IPS-NIHi7 (cell line): ENCODE data around the gene SMC6.

Experiments used
- DNase-seq: peaks from one replicate; pipeline ENCODE4 v3.0.0; 2012; ENCODE audit warnings: mixed read lengths; ENCODE audit errors: extremely low spot score

SMC6 gene

GRCh38 chr2:17762451-17762850 lies 8.8 kb upstream of the SMC6 start:
- no peak for DNase-seq

GRCh38 chr2:17759805-17760204 lies 6.2 kb upstream of the SMC6 start:
- no peak for DNase-seq

GRCh38 chr2:17758118-17758517 lies 4.5 kb upstream of the SMC6 start:
- no peak for DNase-seq

GRCh38 chr2:17757321-17757720 lies 3.7 kb upstream of the SMC6 start:
- DNase-seq, result no peak

- no peak for DNase-seq
These were observed 3.1 kb upstream of the SMC6 start for GRCh38 chr2:17756668-17757067.

GRCh38 chr2:17754773-17755425 lies 1.3 kb upstream of the SMC6 start:
- no peak for DNase-seq

- DNase-seq, result peak; percentile 52
These were observed 463 bp downstream of the SMC6 start for GRCh38 chr2:17752892-17753802.

- no peak for DNase-seq
These were observed 1.4 kb downstream of the SMC6 start for GRCh38 chr2:17752246-17752645.

- DNase-seq, result no peak
These were observed 3.7 kb downstream of the SMC6 start for GRCh38 chr2:17749753-17750438.

GRCh38 chr2:17748745-17749144 lies 4.9 kb downstream of the SMC6 start:
- DNase-seq, result no peak

GRCh38 chr2:17747684-17748452 lies 5.7 kb downstream of the SMC6 start:
- peak; percentile 57 for DNase-seq

- no peak for DNase-seq
These were observed 13.4 kb downstream of the SMC6 start for GRCh38 chr2:17740203-17740602.

- no peak for DNase-seq
These were observed 16.6 kb downstream of the SMC6 start for GRCh38 chr2:17736989-17737388.

GRCh38 chr2:17735864-17736263 lies 17.7 kb downstream of the SMC6 start:
- DNase-seq, result no peak

GRCh38 chr2:17733599-17733998 lies 20.0 kb downstream of the SMC6 start:
- no peak for DNase-seq

GRCh38 chr2:17729880-17730279 lies 23.7 kb downstream of the SMC6 start:
- no peak for DNase-seq

- no peak for DNase-seq
These were observed 25.4 kb downstream of the SMC6 start for GRCh38 chr2:17728210-17728609.

- DNase-seq, result peak; percentile 35
These were observed 33.8 kb downstream of the SMC6 start for GRCh38 chr2:17719562-17720371.

GRCh38 chr2:17718689-17719088 lies 34.9 kb downstream of the SMC6 start:
- no peak for DNase-seq

GRCh38 chr2:17717666-17718065 lies 35.9 kb downstream of the SMC6 start:
- DNase-seq, result no peak

GRCh38 chr2:17713291-17713690 lies 40.3 kb downstream of the SMC6 start:
- DNase-seq, result no peak
